ENCODE results near the gene SLC6A8.

GRCh38 chrX:153719238-153719637 lies 31.5 kb downstream of the SLC6A8 start:
- TF ChIP-seq CTCF (IDR thresholded peaks at IDR 0.05) (no peak), POLR2A (IDR thresholded peaks at IDR 0.05) (no peak)
